ENCODE data around the gene NXF3. TPM values are rescaled to one million over a fixed set of nuclear protein-coding genes. Genes with fewer than 3 reads are reported as not detected.

The NXF3 gene
- total RNA-seq, 4 donors from 2014 or later: 0.11 to 0.91 TPM; not detected in 2

DNA sequence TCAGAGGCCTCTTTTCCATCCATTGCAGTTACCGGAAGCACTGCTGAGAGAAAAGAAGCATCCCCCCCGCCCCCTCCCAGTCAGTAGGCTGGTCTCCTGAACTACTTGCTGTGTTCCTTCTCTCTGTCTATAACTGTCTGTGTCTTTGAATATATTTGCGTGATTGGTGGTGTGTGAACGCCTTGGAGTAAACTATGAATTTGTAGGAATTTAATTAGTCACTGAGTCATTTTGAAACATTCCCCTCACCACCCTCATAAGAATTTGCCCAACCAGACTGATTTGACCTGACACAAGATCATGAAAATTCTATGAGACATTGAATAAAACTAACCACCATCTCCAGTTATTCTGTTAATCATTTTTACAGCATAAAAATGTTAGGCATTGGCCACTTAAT, 6.7 kb upstream of the NXF3 start:
- DNase-seq (ENCODE audit: extremely low spot score): no peak
- Histone ChIP-seq H3K4me1 (no peaks in the 10 kb centered on the region), H3K36me3 (no peaks in the 10 kb centered on the region), H3K27me3 (no peaks in the 10 kb centered on the region), H3K9me3 (no peaks in the 10 kb centered on the region), H3K4me3 (no peak overlapping the region), H3K27ac (replicated peaks in 1 of 4) (no peak overlapping the region)
- 74% methylated on average over 4 of the region's 4 CpGs for WGBS
- no peak for TF ChIP-seq POLR2A (IDR thresholded peaks at IDR 0.05; ENCODE audit: low read depth)
- no peak for TF ChIP-seq POLR2AphosphoS5 (IDR thresholded peaks at IDR 0.05)
- TF ChIP-seq EP300 (IDR thresholded peaks at IDR 0.05): no peak
- TF ChIP-seq, protein P1, sequence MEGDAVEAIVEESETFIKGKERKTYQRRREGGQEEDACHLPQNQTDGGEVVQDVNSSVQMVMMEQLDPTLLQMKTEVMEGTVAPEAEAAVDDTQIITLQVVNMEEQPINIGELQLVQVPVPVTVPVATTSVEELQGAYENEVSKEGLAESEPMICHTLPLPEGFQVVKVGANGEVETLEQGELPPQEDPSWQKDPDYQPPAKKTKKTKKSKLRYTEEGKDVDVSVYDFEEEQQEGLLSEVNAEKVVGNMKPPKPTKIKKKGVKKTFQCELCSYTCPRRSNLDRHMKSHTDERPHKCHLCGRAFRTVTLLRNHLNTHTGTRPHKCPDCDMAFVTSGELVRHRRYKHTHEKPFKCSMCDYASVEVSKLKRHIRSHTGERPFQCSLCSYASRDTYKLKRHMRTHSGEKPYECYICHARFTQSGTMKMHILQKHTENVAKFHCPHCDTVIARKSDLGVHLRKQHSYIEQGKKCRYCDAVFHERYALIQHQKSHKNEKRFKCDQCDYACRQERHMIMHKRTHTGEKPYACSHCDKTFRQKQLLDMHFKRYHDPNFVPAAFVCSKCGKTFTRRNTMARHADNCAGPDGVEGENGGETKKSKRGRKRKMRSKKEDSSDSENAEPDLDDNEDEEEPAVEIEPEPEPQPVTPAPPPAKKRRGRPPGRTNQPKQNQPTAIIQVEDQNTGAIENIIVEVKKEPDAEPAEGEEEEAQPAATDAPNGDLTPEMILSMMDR (IDR thresholded peaks at IDR 0.05): no peak
- intact Hi-C loops (cut with DNase I): no loop called here

DNA sequence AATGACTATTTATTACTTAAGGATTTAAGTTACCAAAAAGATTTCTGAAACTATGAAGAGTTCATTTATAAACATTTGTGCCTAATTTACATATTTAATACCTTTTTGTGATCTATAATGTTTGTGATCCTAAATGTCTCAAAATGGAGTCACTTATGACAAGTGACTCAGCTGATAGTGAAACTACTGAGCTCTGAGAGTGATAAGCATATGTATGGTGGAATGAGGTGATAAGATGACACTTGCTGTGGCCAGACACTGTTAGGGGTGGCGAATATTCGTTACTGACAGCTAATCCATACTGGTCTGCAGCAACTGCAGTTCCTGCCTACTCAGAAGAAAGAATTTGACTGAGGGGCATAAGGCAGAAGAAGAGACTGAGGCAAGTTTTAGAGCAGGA, 5.5 kb upstream of the NXF3 start:
- no peaks in the 10 kb centered on the region for H3K4me1 ChIP-seq
- no peak for DNase-seq (ENCODE audit: extremely low spot score)
- intact Hi-C loops (cut with DNase I): no loop called here
- no peak overlapping the region for H3K27ac ChIP-seq (replicated peaks in 1 of 4)
- no peaks in the 10 kb centered on the region for H3K9me3 ChIP-seq
- TF ChIP-seq, protein P1 (IDR thresholded peaks at IDR 0.05): no peak
- TF ChIP-seq POLR2AphosphoS5 (IDR thresholded peaks at IDR 0.05) (no peak), EP300 (IDR thresholded peaks at IDR 0.05) (no peak), POLR2A (IDR thresholded peaks at IDR 0.05; ENCODE audit: low read depth) (no peak)
- WGBS: 77% methylated on average over 2 of the region's 2 CpGs
- no peaks in the 10 kb centered on the region for H3K36me3 ChIP-seq
- no peaks in the 10 kb centered on the region for H3K27me3 ChIP-seq
- no peak overlapping the region for H3K4me3 ChIP-seq

DNA sequence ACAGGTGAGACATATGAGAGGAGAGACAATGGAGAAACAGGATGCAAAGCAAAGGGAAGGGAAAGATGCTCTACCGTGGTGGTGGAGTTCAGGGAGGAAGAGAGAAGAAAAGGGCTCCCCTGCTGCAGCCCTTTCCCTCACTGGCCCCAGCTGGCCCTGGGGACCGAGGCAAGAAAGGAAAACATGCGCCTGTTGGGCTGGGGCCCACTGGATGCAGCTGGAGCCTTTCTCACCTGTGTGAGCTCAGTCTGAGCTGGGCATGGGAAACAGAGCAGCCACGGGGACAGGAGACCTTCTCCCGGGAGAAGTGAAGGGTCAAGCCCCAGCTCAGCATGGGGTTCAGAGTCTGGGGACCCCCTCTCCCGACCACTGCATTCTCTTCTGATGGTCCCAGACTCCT, 11.9 kb downstream of the NXF3 start:
- H3K4me1 ChIP-seq: no peaks in the 10 kb centered on the region
- intact Hi-C loops (cut with DNase I): no loop called here
- H3K27me3 ChIP-seq: no peaks in the 10 kb centered on the region
- no peak overlapping the region for H3K4me3 ChIP-seq
- H3K36me3 ChIP-seq: no peaks in the 10 kb centered on the region
- no peaks in the 10 kb centered on the region for H3K9me3 ChIP-seq
- TF ChIP-seq POLR2A (IDR thresholded peaks at IDR 0.05; ENCODE audit: low read depth): no peak
- no peak for TF ChIP-seq POLR2AphosphoS5 (IDR thresholded peaks at IDR 0.05)
- TF ChIP-seq, protein P1 (IDR thresholded peaks at IDR 0.05): no peak
- TF ChIP-seq EP300 (IDR thresholded peaks at IDR 0.05): no peak
- H3K27ac ChIP-seq (replicated peaks in 1 of 4): no peak overlapping the region
- DNase-seq (ENCODE audit: extremely low spot score): no peak
- 73% methylated on average over 5 of the region's 6 CpGs for WGBS

DNA sequence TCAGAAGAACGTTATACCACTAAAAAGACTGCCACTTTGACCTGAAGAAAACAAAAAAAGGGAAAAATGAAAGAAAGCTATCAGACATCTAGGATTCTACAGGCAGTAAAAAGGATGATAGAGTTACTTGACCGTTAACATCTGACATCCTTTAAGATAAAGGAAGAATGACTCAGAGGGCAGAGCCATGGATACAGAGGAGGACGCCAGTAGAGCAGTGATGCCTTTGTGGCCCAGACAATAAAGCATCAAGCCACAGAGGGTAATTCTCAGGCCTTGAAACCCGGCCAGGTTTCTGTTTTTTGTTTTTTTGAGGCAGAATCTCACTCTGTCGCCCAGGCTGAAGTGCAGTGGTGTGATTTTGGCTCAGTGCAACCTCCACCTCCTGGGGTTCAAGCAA, 19.5 kb downstream of the NXF3 start:
- Histone ChIP-seq H3K36me3 (no peaks in the 10 kb centered on the region), H3K4me3 (no peak overlapping the region), H3K4me1 (no peaks in the 10 kb centered on the region), H3K27me3 (no peaks in the 10 kb centered on the region), H3K9me3 (no peaks in the 10 kb centered on the region), H3K27ac (replicated peaks in 1 of 4) (no peak overlapping the region)
- WGBS: 44% methylated on average over 5 of the region's 5 CpGs
- intact Hi-C loops (cut with DNase I): no loop called here
- no peak for TF ChIP-seq POLR2A (IDR thresholded peaks at IDR 0.05; ENCODE audit: low read depth)
- TF ChIP-seq, protein P1 (IDR thresholded peaks at IDR 0.05): no peak
- TF ChIP-seq EP300 (IDR thresholded peaks at IDR 0.05): no peak
- DNase-seq (ENCODE audit: extremely low spot score): no peak

DNA sequence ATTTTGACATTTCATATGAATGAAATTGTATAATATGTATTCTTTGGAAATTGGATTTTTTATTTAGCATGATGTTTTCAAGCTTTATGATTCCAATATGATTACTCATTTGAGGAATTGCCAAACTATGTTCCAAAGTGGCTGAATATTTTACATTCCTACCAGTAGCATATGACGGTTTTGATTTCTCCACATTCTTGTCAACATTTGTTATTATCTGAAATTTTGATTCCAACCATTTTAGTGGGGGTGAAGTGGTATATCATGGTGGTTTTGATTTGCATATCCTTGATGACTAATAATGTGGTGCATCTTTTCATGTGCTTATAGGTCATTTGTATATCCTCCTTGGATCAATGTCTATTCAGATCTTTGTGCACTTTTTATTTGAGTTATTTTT, 26.3 kb downstream of the NXF3 start:
- H3K27ac ChIP-seq (replicated peaks in 1 of 4): no peak overlapping the region
- peaks cover 0 to 4% (median 0%) of the 10 kb centered on the region in 4 donors for H3K27me3 ChIP-seq
- intact Hi-C loops (cut with DNase I): no loop called here
- TF ChIP-seq POLR2A (IDR thresholded peaks at IDR 0.05; ENCODE audit: low read depth): no peak
- no peak for TF ChIP-seq EP300 (IDR thresholded peaks at IDR 0.05)
- TF ChIP-seq, protein P1 (IDR thresholded peaks at IDR 0.05): no peak
- TF ChIP-seq POLR2AphosphoS5 (IDR thresholded peaks at IDR 0.05): no peak
- DNase-seq (ENCODE audit: extremely low spot score): no peak
- WGBS: 47% methylated on average over 1 of the region's 1 CpG
- H3K36me3 ChIP-seq: no peaks in the 10 kb centered on the region
- peaks cover 0 to 12% (median 9%) of the 10 kb centered on the region in 4 donors for H3K4me1 ChIP-seq
- no peak overlapping the region for H3K4me3 ChIP-seq
- H3K9me3 ChIP-seq: no peaks in the 10 kb centered on the region

All from esophagus muscularis mucosa (tissue), 4 donors.